HG03039 (cell line): Measurements from ENCODE around the gene PLA1A.
"Not testable (repeated sequence)": the region's sequence is repeated elsewhere in the genome, so short reads cannot be mapped to it uniquely, and the experiment has no call there.

ENCODE experiments used
- ATAC-seq: cut with Tn5 transposase; IDR thresholded peaks from one replicate; pipeline ENCODE4 v1.9.1; 2021; ENCODE audit warnings: mild to moderate bottlenecking, moderate library complexity; ENCODE audit not compliant: unreplicated experiment

PLA1A gene

GRCh38 chr3:119662604-119663373 is 65.1 kb downstream of the PLA1A start:
- no peak for ATAC-seq

DNA sequence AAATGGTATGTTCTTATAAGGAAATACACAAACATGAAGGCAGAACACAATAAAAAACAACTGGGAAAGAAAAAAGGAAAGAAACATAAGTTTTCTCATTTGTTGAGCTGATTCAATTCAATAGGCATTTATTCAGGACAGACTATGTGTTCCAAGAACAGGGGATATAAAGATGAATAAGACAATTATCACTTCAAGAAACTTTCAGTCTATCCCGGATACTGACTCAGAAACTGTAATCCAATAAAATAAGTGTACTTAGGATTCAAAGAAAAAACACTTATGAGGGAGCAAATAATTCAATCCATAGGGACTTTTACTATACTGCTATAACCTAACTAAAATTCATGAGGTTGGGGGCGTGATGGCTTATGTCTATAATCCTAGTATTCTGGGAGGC is 66.2 kb downstream of the PLA1A start:
- ATAC-seq: no peak

GRCh38 chr3:119664370-119664769 is 66.7 kb downstream of the PLA1A start:
- ATAC-seq: no peak

DNA sequence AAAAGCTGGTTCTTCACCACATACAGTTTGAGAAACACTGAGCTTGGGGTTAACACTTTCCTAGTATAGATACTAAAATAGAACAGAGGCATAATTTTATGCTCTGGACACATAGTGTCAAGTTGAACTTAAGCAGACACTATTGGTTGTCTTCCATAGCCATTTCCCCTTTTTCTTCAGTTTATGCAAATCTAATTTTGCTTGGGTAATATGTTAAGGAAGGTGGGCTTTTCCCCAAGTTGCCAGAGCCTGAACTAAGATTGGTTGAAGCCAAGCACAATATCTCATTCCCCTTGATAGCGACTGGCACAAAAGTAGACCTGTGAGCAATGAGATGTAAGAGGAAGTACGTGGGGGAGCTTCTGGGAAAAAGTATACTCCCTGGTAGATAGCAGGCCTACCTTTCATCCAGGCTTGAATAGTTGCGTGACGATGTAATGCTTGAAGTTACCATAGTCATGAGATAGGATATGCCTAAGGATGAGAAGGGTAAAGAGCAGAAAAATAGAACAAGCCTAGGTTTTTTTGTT is 67.2 kb downstream of the PLA1A start:
- no peak for ATAC-seq

GRCh38 chr3:119665954-119666559 is 68.4 kb downstream of the PLA1A start:
- ATAC-seq: no peak

- ATAC-seq: no peak
These were observed 72.4 kb downstream of the PLA1A start for GRCh38 chr3:119669906-119670570.

- ATAC-seq: no peak
These were observed 75.1 kb downstream of the PLA1A start for GRCh38 chr3:119672776-119673175.

- ATAC-seq: no peak
These were observed 76.2 kb downstream of the PLA1A start for GRCh38 chr3:119673875-119674274.

DNA sequence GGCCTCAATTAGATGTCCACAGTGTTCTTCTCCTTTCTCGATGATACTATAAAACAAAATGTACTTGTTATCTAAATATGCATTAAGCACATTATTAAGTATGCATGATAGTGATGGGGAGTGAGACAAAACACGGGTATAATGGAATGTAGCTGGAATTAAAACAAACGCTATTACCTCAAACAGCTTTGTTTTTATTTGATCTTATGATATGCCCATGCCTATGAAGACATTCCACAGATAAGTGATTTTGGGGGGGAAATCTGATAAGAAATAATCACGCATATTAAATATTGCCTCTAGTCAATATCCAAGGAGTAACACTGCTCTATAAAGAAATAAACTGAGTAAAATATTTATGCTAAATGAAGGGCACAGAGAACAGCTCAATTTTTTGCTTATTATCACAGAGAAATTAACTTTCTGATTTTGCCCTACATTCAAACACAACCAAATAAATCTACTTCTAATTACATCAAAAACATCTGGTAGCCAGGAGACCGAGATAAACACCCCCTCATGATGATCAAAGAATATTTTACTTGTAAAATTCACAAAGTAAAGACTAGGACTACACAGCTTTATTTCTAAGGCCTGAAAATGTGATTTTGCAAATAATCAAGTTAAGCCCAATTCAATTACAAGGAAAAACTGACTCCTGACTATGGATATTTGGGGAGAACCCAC is 77.6 kb downstream of the PLA1A start:
- ATAC-seq: no peak

GRCh38 chr3:119676020-119676419 is 78.3 kb downstream of the PLA1A start:
- ATAC-seq: no peak

- ATAC-seq: peak; percentile 84
These were observed 79.3 kb downstream of the PLA1A start, which contains the start of gene COX17 for GRCh38 chr3:119676771-119677640. Gene COX17 (minus strand): TSS chr3:119677406. CDS start chr3:119677310, 96 bp downstream.

GRCh38 chr3:119677641-119677934 is 79.9 kb downstream of the PLA1A start:
- ATAC-seq: no peak

DNA sequence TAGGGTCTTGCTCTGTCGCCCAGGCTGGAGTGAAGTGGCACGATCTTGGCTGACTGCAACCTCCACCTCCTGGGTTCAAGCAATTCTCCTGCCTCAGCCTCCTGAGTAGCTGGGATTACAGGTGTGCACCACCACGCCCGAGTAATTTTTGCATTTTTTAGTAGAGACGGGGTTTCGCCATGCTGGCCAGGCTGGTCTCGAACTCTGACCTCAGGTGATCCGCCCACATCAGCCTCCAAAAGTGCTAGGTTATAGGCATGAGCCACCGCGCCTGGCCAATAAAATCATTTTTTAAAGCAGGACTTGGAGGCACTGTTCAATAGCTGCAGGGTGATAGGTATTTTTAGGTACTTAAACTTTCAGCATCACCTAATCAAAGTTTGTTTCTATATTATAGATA is 80.5 kb downstream of the PLA1A start:
- ATAC-seq: not testable (repeated sequence)
